ENCODE results near the gene AKR1E2. TPM values are rescaled to one million over a fixed set of nuclear protein-coding genes. Genes with fewer than 3 reads are reported as not detected.

Gene AKR1E2
- total RNA-seq, 2 donors from 2014 or later, result 3.1 to 7.5 TPM

GRCh38 chr10:4831091-4831490 lies 5.1 kb downstream of the AKR1E2 start:
- Mint-ChIP-seq H3K27ac (no peak overlapping the region), H3K36me3 (peaks cover 7 to 22% of the 10 kb centered on the region in 2 donors), H3K9me3 (no peaks in the 10 kb centered on the region)
- DNase-seq (ENCODE audit: low spot score in 2 of 2) (no peak), ATAC-seq (no peak)

DNA sequence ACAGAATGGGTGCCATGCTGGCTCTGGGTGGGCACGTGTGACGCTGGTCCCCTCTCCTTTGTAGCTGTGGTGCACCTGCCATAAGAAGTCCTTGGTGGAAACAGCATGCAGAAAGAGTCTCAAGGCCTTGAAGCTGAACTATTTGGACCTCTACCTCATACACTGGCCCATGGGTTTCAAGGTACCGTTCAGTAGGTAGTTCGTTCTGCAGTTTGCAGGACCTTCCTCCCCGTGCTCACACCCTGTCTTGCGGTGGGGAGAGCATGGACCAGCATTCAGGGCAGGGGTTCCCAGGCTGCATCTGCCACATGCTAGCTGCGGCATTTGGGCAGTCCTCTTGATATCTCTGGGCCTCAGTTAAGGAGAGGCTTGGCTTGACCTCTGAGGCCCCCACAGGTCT lies 7.3 kb downstream of the AKR1E2 start:
- H3K36me3 Mint-ChIP-seq, result peaks cover 7 to 22% of the 10 kb centered on the region in 2 donors
- H3K9me3 Mint-ChIP-seq, result no peaks in the 10 kb centered on the region
- H3K27ac Mint-ChIP-seq, result no peak overlapping the region
- no peak for ATAC-seq
- no peak for DNase-seq (ENCODE audit: low spot score in 2 of 2)

DNA sequence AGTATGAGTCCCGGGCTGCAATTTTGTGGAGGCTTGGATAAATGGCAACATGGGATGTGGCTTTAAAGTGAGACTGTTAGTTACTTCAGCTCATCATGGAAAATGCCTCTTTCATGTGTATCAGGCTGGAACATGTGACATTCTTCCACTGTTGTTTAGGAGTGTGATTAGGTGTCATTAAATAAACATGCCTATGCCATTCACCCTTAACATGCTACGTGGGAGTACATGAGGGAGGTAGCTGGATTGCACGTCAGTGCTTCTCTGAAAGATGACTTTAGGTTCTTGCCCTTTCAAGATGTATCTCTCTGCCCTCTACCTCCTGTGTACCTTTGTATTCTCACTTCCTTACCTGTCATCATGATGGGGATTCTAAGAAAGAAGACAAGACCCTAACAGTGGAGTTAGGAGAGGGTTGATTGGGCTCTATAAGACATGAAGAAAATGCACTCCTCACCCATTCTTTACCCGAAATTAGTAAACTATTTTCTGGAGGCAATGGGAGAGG lies 8.9 kb downstream of the AKR1E2 start:
- Mint-ChIP-seq H3K9me3 (no peaks in the 10 kb centered on the region), H3K36me3 (peaks cover 7 to 22% of the 10 kb centered on the region in 2 donors), H3K27ac (peak overlapping the region in 1 of 2 donors; percentile 43)
- no peak for ATAC-seq
- no peak for DNase-seq (ENCODE audit: low spot score in 2 of 2)

- peak; percentile 58 to 74 for ATAC-seq
- no peaks in the 10 kb centered on the region for H3K9me3 Mint-ChIP-seq
- peaks cover 7 to 19% of the 10 kb centered on the region in 2 donors for H3K36me3 Mint-ChIP-seq
Observed at GRCh38 chr10:4835494-4835918, 9.5 kb downstream of the AKR1E2 start.

GRCh38 chr10:4836416-4836969 lies 10.5 kb downstream of the AKR1E2 start:
- ATAC-seq (no peak), DNase-seq (ENCODE audit: low spot score in 2 of 2) (no peak)
- Mint-ChIP-seq H3K36me3 (peaks cover 7 to 9% of the 10 kb centered on the region in 2 donors), H3K9me3 (no peaks in the 10 kb centered on the region), H3K27ac (peak overlapping the region; percentile 7 to 34)

More at GRCh38 chr10:4835494-4835918, 9.5 kb downstream of the AKR1E2 start:
- peak overlapping the region in 1 of 2 donors; percentile 43 for H3K27ac Mint-ChIP-seq
- no peak for DNase-seq (ENCODE audit: low spot score in 2 of 2)

GRCh38 chr10:4837551-4837950 lies 11.5 kb downstream of the AKR1E2 start:
- ATAC-seq, result no peak
- Mint-ChIP-seq H3K27ac (no peak overlapping the region), H3K36me3 (peaks cover 0 to 7% of the 10 kb centered on the region in 2 donors), H3K9me3 (no peaks in the 10 kb centered on the region)
- DNase-seq (ENCODE audit: low spot score in 2 of 2), result no peak

DNA sequence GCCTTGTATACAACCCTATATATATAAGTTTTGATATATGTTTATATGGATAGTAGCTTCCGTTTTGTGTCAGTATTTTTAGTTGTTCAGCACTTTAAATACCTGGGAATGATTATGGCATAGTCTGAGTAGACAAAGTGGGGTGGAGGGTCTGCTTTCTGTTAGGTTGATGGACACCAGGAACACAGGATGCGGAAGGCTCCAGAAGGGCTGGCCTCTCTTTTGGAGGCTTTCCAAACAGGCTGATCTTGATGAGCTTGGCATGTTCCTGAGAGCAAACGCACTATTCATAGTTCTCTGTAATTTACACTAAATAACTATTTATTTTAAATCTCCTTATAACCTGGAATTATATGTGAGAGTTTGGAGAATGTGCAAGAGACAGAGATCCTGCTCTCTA lies 12.7 kb downstream of the AKR1E2 start:
- no peak for ATAC-seq
- H3K27ac Mint-ChIP-seq, result no peak overlapping the region

GRCh38 chr10:4839353-4839752 lies 13.3 kb downstream of the AKR1E2 start:
- ATAC-seq (no peak), DNase-seq (ENCODE audit: low spot score in 2 of 2) (no peak)
- H3K9me3 Mint-ChIP-seq, result no peaks in the 10 kb centered on the region
- H3K27ac Mint-ChIP-seq, result no peak overlapping the region
- H3K36me3 Mint-ChIP-seq, result no peaks in the 10 kb centered on the region

More for the DNA sequence above, 12.7 kb downstream of the AKR1E2 start:
- no peaks in the 10 kb centered on the region for H3K36me3 Mint-ChIP-seq
- no peak for DNase-seq (ENCODE audit: low spot score in 2 of 2)
- H3K9me3 Mint-ChIP-seq, result no peaks in the 10 kb centered on the region

DNA sequence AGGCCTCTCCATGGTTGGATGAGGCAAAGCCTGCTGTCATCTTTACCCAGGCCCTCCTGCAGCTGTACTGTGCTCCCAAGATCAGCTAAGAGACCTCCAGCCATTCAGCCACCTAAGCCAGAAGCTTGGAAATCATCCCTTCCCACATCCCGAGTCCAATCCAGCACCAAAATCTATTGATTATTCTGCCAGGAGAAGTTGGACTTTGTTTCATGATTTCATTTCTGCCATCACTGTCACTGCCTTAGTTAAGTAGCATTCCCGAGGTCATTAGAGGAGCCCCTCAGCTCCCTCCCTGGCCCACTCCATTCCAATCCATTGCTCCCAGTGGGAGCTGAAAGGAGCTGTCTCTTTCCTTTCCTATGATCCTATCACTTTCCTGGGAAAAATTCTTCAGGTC lies 14.1 kb downstream of the AKR1E2 start:
- H3K36me3 Mint-ChIP-seq, result no peaks in the 10 kb centered on the region
- ATAC-seq (no peak), DNase-seq (ENCODE audit: low spot score in 2 of 2) (no peak)
- no peak overlapping the region for H3K27ac Mint-ChIP-seq
- no peaks in the 10 kb centered on the region for H3K9me3 Mint-ChIP-seq

DNA sequence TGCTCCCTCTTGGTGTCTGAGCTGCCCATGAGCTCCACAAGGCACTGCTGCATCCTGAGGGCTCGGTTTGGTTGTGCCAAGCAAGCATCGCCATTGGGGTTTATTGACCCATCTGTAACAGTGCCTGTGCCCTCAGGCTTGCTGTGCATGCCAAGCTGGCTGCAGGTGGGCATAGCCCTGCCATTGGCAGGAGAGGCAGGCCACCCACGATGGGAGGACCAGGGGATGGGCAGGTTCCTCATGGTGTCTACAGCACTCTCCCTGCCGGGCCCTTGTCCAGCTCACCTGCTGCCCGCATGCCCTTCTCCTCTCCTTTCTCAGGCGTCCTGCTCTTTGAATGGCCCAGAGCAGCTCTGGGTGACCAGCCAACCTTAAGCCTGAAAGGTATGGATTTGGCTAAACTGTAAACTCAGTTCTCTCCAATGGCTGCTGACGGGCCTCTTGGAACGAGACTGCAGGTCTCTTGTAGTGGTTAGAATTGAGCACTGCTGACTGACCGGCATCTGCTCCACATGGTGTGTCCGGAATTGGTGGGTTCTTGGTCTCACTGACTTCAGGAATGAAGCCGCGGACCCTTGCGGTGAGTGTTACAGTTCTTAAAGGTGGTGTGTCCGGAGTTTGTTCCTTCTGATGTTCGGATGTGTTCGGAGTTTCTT lies 17.6 kb downstream of the AKR1E2 start:
- DNase-seq (ENCODE audit: low spot score in 2 of 2), result no peak
- ATAC-seq, result no peak

GRCh38 chr10:4844864-4845263 lies 18.9 kb downstream of the AKR1E2 start:
- Mint-ChIP-seq H3K36me3 (no peaks in the 10 kb centered on the region), H3K9me3 (no peaks in the 10 kb centered on the region), H3K27ac (no peak overlapping the region)
- DNase-seq (ENCODE audit: low spot score in 2 of 2) (no peak), ATAC-seq (no peak)

More for the DNA sequence above, 17.6 kb downstream of the AKR1E2 start:
- no peaks in the 10 kb centered on the region for H3K9me3 Mint-ChIP-seq
- H3K36me3 Mint-ChIP-seq, result no peaks in the 10 kb centered on the region
- H3K27ac Mint-ChIP-seq, result no peak overlapping the region

DNA sequence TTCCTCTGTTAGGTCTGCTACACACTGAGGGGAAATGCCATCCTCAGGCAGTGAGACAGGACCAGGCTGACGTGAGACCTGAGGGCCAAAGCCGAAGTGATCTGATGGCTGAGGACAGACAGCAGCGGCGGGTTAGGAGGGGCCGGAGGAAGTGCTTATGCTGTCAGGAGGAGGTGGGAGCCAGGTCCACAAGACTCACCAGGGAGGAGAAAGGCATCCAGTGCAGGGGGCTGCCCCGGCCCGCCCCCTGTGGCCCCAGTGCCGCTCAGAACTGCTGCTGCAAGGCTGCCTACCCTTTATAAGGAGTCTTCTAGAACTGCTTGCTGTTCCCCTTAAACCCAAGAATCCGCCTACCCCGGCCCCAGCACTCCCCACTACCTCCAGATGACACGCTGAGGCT lies 19.8 kb downstream of the AKR1E2 start:
- no peak for DNase-seq (ENCODE audit: low spot score in 2 of 2)
- Mint-ChIP-seq H3K36me3 (no peaks in the 10 kb centered on the region), H3K9me3 (no peaks in the 10 kb centered on the region), H3K27ac (no peak overlapping the region)
- ATAC-seq, result no peak

DNA sequence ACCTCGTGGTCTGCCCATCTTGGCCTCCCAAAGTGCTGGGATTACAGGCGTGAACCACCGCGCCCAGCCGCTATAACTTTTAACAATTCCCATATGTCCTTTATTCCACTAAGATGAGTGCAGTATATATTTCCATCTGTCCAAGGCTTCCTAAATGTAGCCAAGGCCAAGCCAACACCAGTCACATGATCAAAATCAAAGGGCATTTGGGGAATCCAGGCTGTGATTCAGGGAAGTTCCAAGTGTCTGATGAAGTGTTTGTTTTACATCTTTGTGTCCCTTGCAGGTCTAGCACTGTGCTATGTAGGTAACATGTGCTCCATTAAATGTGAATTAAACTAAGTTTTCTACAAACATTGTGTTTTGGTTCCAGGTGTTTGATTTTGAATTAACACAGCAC lies 20.8 kb downstream of the AKR1E2 start:
- Mint-ChIP-seq H3K36me3 (no peaks in the 10 kb centered on the region), H3K9me3 (no peaks in the 10 kb centered on the region), H3K27ac (no peak overlapping the region)
- ATAC-seq (no peak), DNase-seq (ENCODE audit: low spot score in 2 of 2) (no peak)

GRCh38 chr10:4847561-4848355 lies 21.8 kb downstream of the AKR1E2 start:
- Mint-ChIP-seq H3K36me3 (no peaks in the 10 kb centered on the region), H3K27ac (no peak overlapping the region), H3K9me3 (no peaks in the 10 kb centered on the region)
- ATAC-seq (peak in 1 of 2 donors; percentile 34), DNase-seq (ENCODE audit: low spot score in 2 of 2) (no peak)

DNA sequence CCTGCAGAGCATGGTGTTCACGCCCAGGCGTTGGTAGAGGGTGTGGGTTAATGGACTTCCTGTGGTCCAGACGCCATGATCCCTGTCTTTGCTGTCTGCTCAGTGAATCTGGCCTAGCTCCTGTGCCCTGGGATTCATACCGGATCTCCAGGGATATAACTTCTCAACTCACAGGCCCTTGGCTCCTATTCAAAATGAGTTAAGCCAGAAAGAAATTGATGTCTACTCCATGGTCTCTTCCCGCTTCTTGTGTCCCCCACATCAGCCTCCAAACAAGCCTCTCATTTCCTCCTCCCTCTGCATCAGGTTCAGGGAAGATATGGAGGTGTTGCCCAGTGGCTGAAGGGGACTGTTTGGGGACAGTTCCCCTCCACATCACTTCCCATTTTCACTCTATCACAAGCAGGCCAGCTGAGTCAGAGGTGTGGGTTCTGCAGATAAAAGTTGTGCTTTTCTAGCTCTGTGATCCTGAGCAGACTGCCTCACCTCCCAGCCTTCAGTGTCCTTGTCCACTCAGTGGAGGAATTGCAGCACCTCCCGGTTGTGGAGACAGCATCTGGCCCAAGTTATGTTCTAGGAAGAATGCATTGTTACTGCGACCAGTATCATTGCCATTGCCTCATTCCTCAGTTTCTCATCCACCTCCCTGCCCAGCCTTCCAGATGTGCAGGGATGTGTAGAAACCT lies 22.5 kb downstream of the AKR1E2 start:
- peak overlapping the region; percentile 15 to 44 for H3K27ac Mint-ChIP-seq
- H3K36me3 Mint-ChIP-seq, result no peaks in the 10 kb centered on the region
- H3K9me3 Mint-ChIP-seq, result no peaks in the 10 kb centered on the region
- DNase-seq (ENCODE audit: low spot score in 2 of 2), result no peak
- no peak for ATAC-seq

- DNase-seq (ENCODE audit: low spot score in 2 of 2) (no peak), ATAC-seq (no peak)
- Mint-ChIP-seq H3K9me3 (no peaks in the 10 kb centered on the region), H3K36me3 (no peaks in the 10 kb centered on the region), H3K27ac (peak overlapping the region; percentile 15 to 44)
Observed at GRCh38 chr10:4849042-4849402, 23.0 kb downstream of the AKR1E2 start.
